Coronary artery (tissue), 2 donors: Measurements from ENCODE around the gene CIAO1.
A peak's percentile ranks its signal among the peaks of the same experiment; 100 is the strongest.

ENCODE experiments used
- DNase-seq: peaks from one replicate; pipeline ENCODE4 v3.0.0-alpha.2; 2017; ENCODE audit warnings: low spot score
- H3K27ac ChIP-seq, 2 donors: fragments of 200-600 bp; sonication (generic); one replicate each; pipeline ENCODE4 v1.5.1; 2016 to 2019
- H3K4me3 ChIP-seq: fragments of 200-600 bp; sonication (generic); 2 replicates; pipeline ENCODE4 v1.5.1; 2016; ENCODE audit warnings: mild to moderate bottlenecking, moderate library complexity
- CTCF ChIP-seq: fragments of 200-600 bp; sonication (generic); IDR thresholded peaks from one replicate; pipeline ENCODE4 v1.5.1; 2019; ENCODE audit warnings: antibody characterized with exemption

Gene CIAO1

GRCh38 chr2:96258166-96259022, 7.6 kb upstream of the CIAO1 start:
- TF ChIP-seq CTCF: no peak
- Histone ChIP-seq H3K4me3 (peak overlapping the region; percentile 19), H3K27ac (peak overlapping the region; percentile 76 to 92)
- DNase-seq: no peak

DNA sequence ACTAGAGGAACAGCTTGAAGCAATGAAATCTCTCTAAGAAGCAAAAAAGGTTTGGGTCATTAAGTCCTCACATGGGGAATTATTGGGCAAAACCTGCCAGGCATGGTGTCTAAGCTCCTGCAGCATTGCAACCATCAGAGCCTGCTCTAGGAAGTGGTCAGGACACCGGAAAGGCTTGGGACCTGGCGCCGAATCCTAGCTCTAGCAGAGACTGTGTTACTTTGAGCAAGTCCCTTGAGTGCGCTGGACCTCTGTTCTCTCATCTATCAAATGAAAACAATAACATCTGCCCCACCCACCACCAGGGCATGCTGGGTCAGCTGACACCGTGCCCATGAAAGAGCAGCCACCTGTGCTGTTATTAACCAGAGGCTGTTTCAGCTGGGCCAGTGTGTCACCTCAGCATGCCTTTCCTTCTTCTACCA, 6.5 kb upstream of the CIAO1 start:
- DNase-seq: no peak
- Histone ChIP-seq H3K4me3 (no peak overlapping the region), H3K27ac (peak overlapping the region; percentile 76 to 92)
- TF ChIP-seq CTCF: no peak

DNA sequence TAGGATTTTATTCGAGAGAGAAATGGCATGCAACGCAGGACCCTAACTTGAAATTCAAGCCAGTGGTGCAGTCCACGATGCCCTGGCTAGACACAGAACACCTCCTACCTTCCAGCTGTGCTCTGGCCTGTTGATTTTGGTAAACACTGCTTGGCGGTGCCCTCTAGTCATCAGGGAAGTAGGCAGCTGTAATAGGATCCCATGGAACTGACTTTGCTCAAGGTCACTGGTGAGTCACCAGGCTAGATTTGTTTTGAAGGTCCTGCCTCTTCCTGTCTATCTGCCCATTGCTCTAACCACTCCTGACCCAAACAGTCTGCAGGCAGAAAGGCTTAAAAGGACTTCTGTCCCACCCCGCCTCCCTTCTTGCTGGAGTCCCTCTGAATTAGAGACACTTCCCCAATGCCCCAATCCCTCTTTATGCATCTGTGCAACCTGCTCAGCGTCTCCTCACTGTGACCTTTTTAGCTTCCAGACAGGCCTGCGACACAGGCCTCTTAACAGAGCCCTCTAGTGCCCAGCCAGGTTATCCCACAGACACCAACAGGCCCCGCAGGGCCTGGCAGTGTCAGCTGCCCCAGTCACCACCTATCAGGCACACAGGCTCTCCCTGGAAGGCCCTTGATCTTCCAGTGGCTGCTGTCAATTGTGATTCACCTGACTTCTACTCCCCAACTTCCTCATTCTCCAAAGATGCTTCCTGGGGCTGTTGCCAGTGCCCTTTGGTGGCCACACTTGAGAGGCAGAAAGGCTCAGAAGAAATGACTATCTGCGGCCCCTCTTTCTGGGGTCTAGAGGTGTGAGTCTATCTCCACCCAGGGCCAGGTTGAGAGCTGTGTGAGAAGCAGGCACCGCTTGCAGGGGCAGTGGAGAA, 5.4 kb upstream of the CIAO1 start:
- peak overlapping the region; percentile 48 for H3K4me3 ChIP-seq
- peak overlapping the region; percentile 76 to 92 for H3K27ac ChIP-seq
- peak; percentile 80 for DNase-seq
- TF ChIP-seq CTCF: no peak

- Histone ChIP-seq H3K4me3 (no peak overlapping the region), H3K27ac (peak overlapping the region; percentile 76 to 92)
- no peak for TF ChIP-seq CTCF
- DNase-seq: no peak
Observed at GRCh38 chr2:96261328-96262003, 4.6 kb upstream of the CIAO1 start.

DNA sequence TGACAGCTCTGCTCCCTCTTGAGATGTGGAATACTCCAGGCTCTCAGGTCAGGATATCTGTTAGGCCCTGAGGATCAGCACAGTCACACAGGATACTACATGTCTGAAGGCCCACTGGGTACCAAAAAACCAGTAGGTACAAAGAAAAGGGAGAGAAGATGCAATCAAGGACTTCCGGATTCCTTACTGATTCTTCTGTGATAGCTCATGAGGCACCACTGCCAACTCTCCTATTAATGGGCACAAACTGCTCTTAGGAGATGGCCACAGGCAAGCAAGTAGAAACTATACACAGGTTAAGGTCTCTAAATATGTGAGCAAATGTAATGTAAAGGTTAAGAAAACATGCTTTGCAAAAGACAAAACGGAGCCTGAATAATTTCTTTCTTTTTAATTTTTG, 3.7 kb upstream of the CIAO1 start:
- Histone ChIP-seq H3K4me3 (no peak overlapping the region), H3K27ac (no peak overlapping the region)
- no peak for DNase-seq
- TF ChIP-seq CTCF: no peak

DNA sequence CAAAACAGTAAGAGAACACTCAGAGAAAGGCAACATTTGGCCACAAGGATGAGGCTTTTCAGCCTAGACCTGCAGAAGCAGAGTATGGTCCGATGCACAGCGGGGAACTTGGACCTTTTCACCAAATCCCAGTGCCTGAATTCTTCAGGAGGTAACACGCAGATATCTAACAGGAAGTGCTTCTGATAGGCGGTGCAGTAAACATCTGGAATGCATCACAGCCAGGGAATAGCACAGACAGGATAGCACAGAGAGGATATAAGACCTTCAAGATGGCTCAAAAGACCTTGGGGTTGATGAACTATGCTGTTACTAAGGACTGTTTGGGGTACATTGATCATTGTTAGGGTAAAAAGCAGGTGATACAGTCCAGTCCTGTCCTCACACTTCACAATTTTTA, 1.9 kb upstream of the CIAO1 start:
- DNase-seq: no peak
- H3K27ac ChIP-seq: no peak overlapping the region
- peak overlapping the region; percentile 97 for H3K4me3 ChIP-seq
- TF ChIP-seq CTCF: no peak
